Psoas muscle (tissue), 8 donors: ENCODE results near the gene SPOCD1. TPM values are rescaled to one million over a fixed set of nuclear protein-coding genes. Genes with fewer than 3 reads are reported as not detected.

ENCODE experiments used
- ATAC-seq, 4 donors: fragments of 200-7000 bp; cut with Tn5 transposase; one replicate each; pipeline ENCODE4 v1.9.1; 2020; ENCODE audit warnings: moderate library complexity in 3 of 4, mild to moderate bottlenecking in 2 of 4
- DNase-seq, 2 donors: peaks; one replicate each; pipeline ENCODE4 v3.0.0-alpha.2; 2020
- H3K27ac ChIP-seq: fragments of 200-600 bp; one replicate; pipeline ENCODE4 v1.8.0; 2022
- H3K27me3 ChIP-seq, 3 donors: fragments of 200-600 bp in 1 of 3; one replicate each; pipeline versions ENCODE4 v1.6.1 to v1.8.0; 2013 to 2022; ENCODE audit warnings: low read length in 2 of 3, mild to moderate bottlenecking in 2 of 3, moderate library complexity in 1 of 3; ENCODE audit not compliant: insufficient read depth in 3 of 3
- H3K36me3 ChIP-seq, 2 donors: fragments of 200-600 bp in 1 of 2; one replicate each; pipeline versions ENCODE4 v1.6.1 to v1.8.0; 2013 to 2022; ENCODE audit warnings: low read depth in 1 of 2, mild to moderate bottlenecking in 1 of 2, moderate library complexity in 1 of 2; ENCODE audit not compliant: insufficient read depth in 1 of 2
- H3K4me1 ChIP-seq: fragments of 200-600 bp; one replicate; pipeline ENCODE4 v1.8.0; 2022
- H3K4me3 ChIP-seq: fragments of 200-600 bp; one replicate; pipeline ENCODE4 v1.8.0; 2022; ENCODE audit warnings: mild to moderate bottlenecking
- H3K9me3 ChIP-seq: fragments of 200-600 bp; one replicate; pipeline ENCODE4 v1.8.0; 2022
- CTCF ChIP-seq: fragments of 200-600 bp; IDR thresholded peaks from one replicate; pipeline ENCODE4 v1.8.0; 2022; ENCODE audit warnings: antibody characterized with exemption
- WGBS, 3 donors: extraction: QIAGEN DNeasy Blood & Tissue Kit; methylation state at CpG; one replicate each; pipeline versions ENCODE4 v1.1.6 to v1.1.7; 2013; 5-methylcytosine and 5-hydroxymethylcytosine counted together
- intact Hi-C, 2 donors: fragments of 100-400 bp; cut with DNase I; formaldehyde crosslinking; loops; one replicate each; pipeline versions ENCODE4 v1.11.0 to v1.14.2; 2022
- polyA plus RNA-seq, 3 donors: library from polyadenylated mRNA; stranded (reverse); fragments of 200-250 nt; gene quantifications; one replicate each; pipeline ENCODE4 v1.2.3, GENCODE V29; 2013
- total RNA-seq, 4 donors: library from RNA; stranded (reverse); fragmentation: NEBNext Ultra II Directional in 2 of 4; extraction: Animal tissue kit (Norgen Biotek cat#: 25700) in 2 of 4; gene quantifications; one replicate each; pipeline versions ENCODE4 v1.2.1 to v1.2.4, GENCODE V29; 2021 to 2023
- donor health status: healthy with polysubstance abuse.
- donor health status: DM: no; HTN: no; CAD: no; lungs with moderate emphysema.
- donor health status: Bipolar disorder and iron deficiency.
- donor health status: healthy.
- donor health status: DM: yes; HTN: yes; CAD: no.
- donor health status: DM: no; HTN: no; CAD: no.
- donor health status: DM: no; HTN: no; CAD: no.
- donor health status: DM: yes; HTN: yes; CAD: no.

Gene SPOCD1
- total and polyA plus RNA-seq, 7 donors: 0.05 to 2.5 (median 0.15) TPM; not detected in 2

GRCh38 chr1:31790641-31791091 is 25.2 kb downstream of the SPOCD1 start:
- Histone ChIP-seq H3K4me1 (peaks cover 4% of the 10 kb centered on the region), H3K36me3 (no peaks in the 10 kb centered on the region), H3K27me3 (no peaks in the 10 kb centered on the region), H3K9me3 (no peaks in the 10 kb centered on the region), H3K27ac (no peak overlapping the region), H3K4me3 (no peak overlapping the region)
- WGBS, 3 donors: 89 to 91% (median 90%) methylated on average over 11 of the region's 11 CpGs
- ATAC-seq (no peak), DNase-seq (peak in 1 of 2 donors; percentile 42)
- intact Hi-C loops: loop anchor here in 1 of 2 donors (10.0 kb wide), 1 partner anchor 174 kb away; no protein-coding TSS in a partner anchor
- TF ChIP-seq CTCF: no peak

DNA sequence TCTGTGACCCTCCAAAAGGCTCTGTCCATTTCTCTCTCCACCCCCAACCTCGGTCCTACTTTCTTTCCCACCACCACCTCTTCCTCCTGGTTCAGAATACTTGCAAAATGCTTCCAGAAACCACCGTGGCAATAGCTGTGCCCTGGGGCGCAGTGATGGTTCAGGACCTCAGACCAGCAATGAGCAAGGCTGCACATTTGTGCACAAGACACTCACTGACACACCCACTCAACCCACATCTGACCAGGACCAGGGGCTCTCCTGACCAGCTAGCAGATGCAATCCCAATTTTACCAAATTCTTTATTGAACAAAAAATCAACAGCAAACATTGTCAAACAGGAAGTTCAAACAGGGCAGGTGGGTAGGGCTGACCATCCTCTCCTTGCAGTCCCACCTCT is 25.7 kb downstream of the SPOCD1 start:
- ATAC-seq: no peak
- no peak overlapping the region for H3K27ac ChIP-seq
- peaks cover 4% of the 10 kb centered on the region for H3K4me1 ChIP-seq
- H3K36me3 ChIP-seq: no peaks in the 10 kb centered on the region
- H3K4me3 ChIP-seq: no peak overlapping the region
- H3K9me3 ChIP-seq: no peaks in the 10 kb centered on the region
- no peak for TF ChIP-seq CTCF
- intact Hi-C loops: loop anchor here in 1 of 2 donors (10.0 kb wide), 1 partner anchor 175 kb away; no protein-coding TSS in a partner anchor
- 80 to 83% (median 83%) methylated on average over 3 of the region's 3 CpGs for WGBS, 3 donors
- peak in 1 of 2 donors; percentile 12 for DNase-seq
- no peaks in the 10 kb centered on the region for H3K27me3 ChIP-seq

- TF ChIP-seq CTCF: peak; percentile 78
- peak overlapping the region; percentile 78 for H3K4me3 ChIP-seq
- H3K4me1 ChIP-seq: peaks cover 4% of the 10 kb centered on the region
- no peak overlapping the region for H3K27ac ChIP-seq
- intact Hi-C loops: loop anchor here (1.0 to 10.0 kb wide), 7 partner anchors 27 to 227 kb away; no protein-coding TSS in a partner anchor
- ATAC-seq (peak; percentile 91 to 96 (median 94)), DNase-seq (peak; percentile 95 to 97)
- H3K9me3 ChIP-seq: no peaks in the 10 kb centered on the region
- no peaks in the 10 kb centered on the region for H3K36me3 ChIP-seq
- no peaks in the 10 kb centered on the region for H3K27me3 ChIP-seq
- WGBS, 3 donors: 8 to 17% (median 12%) methylated on average over 21 to 26 of the region's 26 CpGs
These were observed 26.4 kb downstream of the SPOCD1 start for GRCh38 chr1:31789259-31790065.

GRCh38 chr1:31788825-31789256 is 27.0 kb downstream of the SPOCD1 start:
- TF ChIP-seq CTCF: no peak
- no peaks in the 10 kb centered on the region for H3K9me3 ChIP-seq
- H3K27me3 ChIP-seq: no peaks in the 10 kb centered on the region
- DNase-seq: no peak
- peak overlapping the region; percentile 78 for H3K4me3 ChIP-seq
- peak overlapping the region; percentile 56 for H3K27ac ChIP-seq
- intact Hi-C loops: loop anchor here (1.0 to 10.0 kb wide), 6 partner anchors 26 to 227 kb away; no protein-coding TSS in a partner anchor
- no peaks in the 10 kb centered on the region for H3K36me3 ChIP-seq
- peak; percentile 19 to 55 (median 38) for ATAC-seq
- H3K4me1 ChIP-seq: peaks cover 4% of the 10 kb centered on the region
- WGBS, 3 donors: 0 to 1% (median 1%) methylated on average over 22 of the region's 22 CpGs
